Stimulated activated CD8-positive, alpha-beta memory T cell treated with anti-CD3 and anti-CD28 coated beads, Interleukin-15, amount 100 ng/mL, for 1 hour (primary cell): ENCODE results near the gene CFAP61.

Experiments used
- DNase-seq: peaks from one replicate; pipeline ENCODE4 v3.0.0-alpha.2; 2020; ENCODE audit warnings: low read depth

The CFAP61 gene

GRCh38 chr20:20366551-20366875 lies 314.2 kb downstream of the CFAP61 start:
- no peak for DNase-seq

GRCh38 chr20:20366876-20367574 lies 314.7 kb downstream of the CFAP61 start:
- no peak for DNase-seq

- DNase-seq: no peak
These were observed 315.5 kb downstream of the CFAP61 start, which contains the start of gene INSM1 for GRCh38 chr20:20367575-20368417. Gene INSM1, plus strand, starts transcription at chr20:20368104. Its CDS starts 164 bp downstream, at chr20:20368268.

GRCh38 chr20:20368418-20369249 lies 316.3 kb downstream of the CFAP61 start:
- DNase-seq: no peak

GRCh38 chr20:20369250-20370093 lies 317.1 kb downstream of the CFAP61 start:
- no peak for DNase-seq

GRCh38 chr20:20370094-20370575 lies 317.8 kb downstream of the CFAP61 start:
- no peak for DNase-seq

GRCh38 chr20:20371083-20371482 lies 318.8 kb downstream of the CFAP61 start:
- DNase-seq: no peak

- DNase-seq: no peak
These were observed 319.3 kb downstream of the CFAP61 start for GRCh38 chr20:20371681-20372080.

GRCh38 chr20:20373091-20373571 lies 320.8 kb downstream of the CFAP61 start:
- no peak for DNase-seq

- DNase-seq: no peak
These were observed 323.5 kb downstream of the CFAP61 start for GRCh38 chr20:20375862-20376261.

- no peak for DNase-seq
These were observed 333.9 kb downstream of the CFAP61 start for GRCh38 chr20:20386192-20386591.

GRCh38 chr20:20390393-20390792 lies 338.1 kb downstream of the CFAP61 start:
- DNase-seq: no peak

GRCh38 chr20:20391115-20391514 lies 338.8 kb downstream of the CFAP61 start:
- DNase-seq: no peak

- no peak for DNase-seq
These were observed 339.4 kb downstream of the CFAP61 start for GRCh38 chr20:20391766-20392165.

- DNase-seq: no peak
These were observed 341.1 kb downstream of the CFAP61 start for GRCh38 chr20:20393207-20394120.

GRCh38 chr20:20395087-20395486 lies 342.8 kb downstream of the CFAP61 start:
- no peak for DNase-seq

GRCh38 chr20:20395903-20396568 lies 343.7 kb downstream of the CFAP61 start:
- no peak for DNase-seq

- DNase-seq: no peak
These were observed 344.5 kb downstream of the CFAP61 start for GRCh38 chr20:20396794-20397193.

GRCh38 chr20:20398123-20398522 lies 345.8 kb downstream of the CFAP61 start:
- DNase-seq: no peak
